Subcutaneous abdominal adipose tissue (tissue), 5 donors: Measurements from ENCODE around the gene BDP1.
"Not testable (repeated sequence)": the region's sequence is repeated elsewhere in the genome, so short reads cannot be mapped to it uniquely, and the experiment has no call there.

Experiments
- H3K27ac ChIP-seq: one replicate; pipeline ENCODE4 v1.7.0; 2013; ENCODE audit warnings: low read depth, mild to moderate bottlenecking, inconsistent platforms, low read length, moderate library complexity
- H3K27me3 ChIP-seq, 5 donors: one replicate each; pipeline ENCODE4 v1.7.0; 2013; ENCODE audit warnings: low read length in 5 of 5, inconsistent platforms in 1 of 5; ENCODE audit not compliant: control insufficient read depth in 5 of 5, insufficient read depth in 4 of 5
- H3K36me3 ChIP-seq, 5 donors: one replicate each; pipeline ENCODE4 v1.7.0; 2013; ENCODE audit warnings: low read length in 5 of 5; ENCODE audit not compliant: control insufficient read depth in 5 of 5, insufficient read depth in 5 of 5
- H3K4me1 ChIP-seq, 5 donors: one replicate each; pipeline ENCODE4 v1.7.0; 2013; ENCODE audit warnings: low read length in 5 of 5, mild to moderate bottlenecking in 3 of 5, moderate library complexity in 1 of 5; ENCODE audit not compliant: control insufficient read depth in 5 of 5, insufficient read depth in 5 of 5
- H3K4me3 ChIP-seq, 5 donors: one replicate each; pipeline ENCODE4 v1.7.0; 2013; ENCODE audit warnings: low read length in 5 of 5, low read depth in 1 of 5
- H3K9ac ChIP-seq, 5 donors: one replicate each; pipeline ENCODE4 v1.7.0; 2013; ENCODE audit warnings: low read length in 5 of 5, mild to moderate bottlenecking in 4 of 5, moderate library complexity in 3 of 5
- H3K9me3 ChIP-seq, 5 donors: one replicate each; pipeline ENCODE4 v1.7.0; 2013; ENCODE audit warnings: low read length in 5 of 5; ENCODE audit not compliant: control insufficient read depth in 5 of 5
- donor health status: healthy.
- donor health status: healthy.
- donor health status: healthy.
- donor health status: healthy.
- donor health status: healthy.

Gene BDP1

DNA sequence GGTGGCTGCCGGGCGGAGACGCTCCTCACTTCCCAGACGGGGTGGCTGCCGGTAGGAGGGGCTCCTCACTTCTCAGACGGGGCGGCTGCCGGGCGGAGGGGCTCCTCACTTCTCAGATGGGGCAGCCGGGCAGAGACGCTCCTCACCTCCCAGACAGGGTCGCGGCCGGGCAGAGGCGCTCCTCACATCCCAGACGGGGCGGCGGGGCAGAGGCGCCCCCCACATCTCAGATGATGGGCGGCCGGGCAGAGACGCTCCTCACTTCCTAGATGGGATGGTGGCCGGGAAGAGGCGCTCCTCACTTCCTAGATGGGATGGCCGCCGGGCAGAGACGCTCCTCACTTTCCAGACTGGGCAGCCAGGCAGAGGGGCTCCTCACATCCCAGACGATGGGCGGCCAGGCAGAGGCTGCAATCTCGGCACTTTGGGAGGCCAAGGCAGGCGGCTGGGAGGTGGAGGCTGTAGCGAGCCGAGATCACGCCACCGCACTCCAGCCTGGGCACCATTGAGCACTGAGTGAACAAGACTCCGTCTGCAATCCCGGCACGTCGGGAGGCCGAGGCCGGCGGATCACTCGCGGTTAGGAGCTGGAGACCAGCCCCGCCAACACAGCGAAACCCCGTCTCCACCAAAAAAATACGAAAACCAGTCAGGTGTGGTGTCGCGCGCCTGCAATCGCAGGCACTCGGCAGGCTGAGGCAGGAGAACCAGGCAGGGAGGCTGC lies 96.7 kb downstream of the BDP1 start:
- not testable (repeated sequence) for H3K27ac ChIP-seq, H3K9me3 ChIP-seq, H3K4me1 ChIP-seq, H3K27me3 ChIP-seq, H3K9ac ChIP-seq, H3K4me3 ChIP-seq
- peaks cover 39 to 54% (median 48%) of the 10 kb centered on the region in 5 donors for H3K36me3 ChIP-seq

DNA sequence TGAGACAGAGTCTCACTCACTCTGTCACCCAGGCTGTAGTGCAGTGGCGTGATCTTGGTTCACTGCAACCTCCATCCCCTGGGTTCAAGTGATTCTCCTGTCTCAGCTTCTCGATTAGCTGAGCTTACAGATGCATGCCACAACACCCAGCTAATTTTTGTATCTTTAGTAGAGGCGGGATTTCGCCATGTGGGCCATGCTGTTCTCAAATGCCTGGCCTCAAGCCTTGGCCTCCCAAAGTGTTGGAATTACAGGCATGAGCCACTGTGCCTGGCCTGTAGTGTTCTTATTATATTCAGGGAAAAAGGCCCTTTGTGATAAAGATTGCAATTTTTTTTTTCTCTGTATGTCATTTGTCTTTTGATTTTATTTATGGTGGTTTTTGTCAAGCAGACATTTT lies 107.7 kb downstream of the BDP1 start:
- Histone ChIP-seq H3K9me3 (no peaks in the 10 kb centered on the region), H3K27ac (no peak overlapping the region), H3K36me3 (peaks cover 40 to 61% (median 53%) of the 10 kb centered on the region in 5 donors), H3K27me3 (no peaks in the 10 kb centered on the region), H3K4me3 (no peak overlapping the region), H3K4me1 (no peaks in the 10 kb centered on the region), H3K9ac (no peak overlapping the region)

DNA sequence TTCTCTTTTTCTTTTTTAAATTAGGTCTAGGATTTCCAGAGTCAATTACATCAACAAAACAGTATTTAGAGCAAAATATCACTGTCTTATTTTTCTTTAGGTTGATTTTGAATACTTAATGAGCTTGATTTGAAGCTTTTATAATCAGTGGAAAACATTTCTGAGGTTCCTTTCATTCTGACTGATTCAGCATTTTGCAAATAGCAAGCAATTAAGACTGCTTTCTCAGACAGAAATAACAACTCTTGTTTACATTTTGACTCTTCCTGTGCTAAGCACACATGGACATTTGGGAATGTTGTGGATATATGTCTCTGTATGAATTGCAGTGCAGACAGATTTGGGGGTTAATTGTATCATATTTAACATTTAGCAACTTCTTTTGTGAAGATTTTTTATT lies 109.4 kb downstream of the BDP1 start:
- Histone ChIP-seq H3K36me3 (peaks cover 34 to 52% (median 44%) of the 10 kb centered on the region in 5 donors), H3K9ac (no peak overlapping the region), H3K4me1 (no peaks in the 10 kb centered on the region), H3K27ac (no peak overlapping the region), H3K4me3 (no peak overlapping the region), H3K27me3 (no peaks in the 10 kb centered on the region), H3K9me3 (no peaks in the 10 kb centered on the region)

DNA sequence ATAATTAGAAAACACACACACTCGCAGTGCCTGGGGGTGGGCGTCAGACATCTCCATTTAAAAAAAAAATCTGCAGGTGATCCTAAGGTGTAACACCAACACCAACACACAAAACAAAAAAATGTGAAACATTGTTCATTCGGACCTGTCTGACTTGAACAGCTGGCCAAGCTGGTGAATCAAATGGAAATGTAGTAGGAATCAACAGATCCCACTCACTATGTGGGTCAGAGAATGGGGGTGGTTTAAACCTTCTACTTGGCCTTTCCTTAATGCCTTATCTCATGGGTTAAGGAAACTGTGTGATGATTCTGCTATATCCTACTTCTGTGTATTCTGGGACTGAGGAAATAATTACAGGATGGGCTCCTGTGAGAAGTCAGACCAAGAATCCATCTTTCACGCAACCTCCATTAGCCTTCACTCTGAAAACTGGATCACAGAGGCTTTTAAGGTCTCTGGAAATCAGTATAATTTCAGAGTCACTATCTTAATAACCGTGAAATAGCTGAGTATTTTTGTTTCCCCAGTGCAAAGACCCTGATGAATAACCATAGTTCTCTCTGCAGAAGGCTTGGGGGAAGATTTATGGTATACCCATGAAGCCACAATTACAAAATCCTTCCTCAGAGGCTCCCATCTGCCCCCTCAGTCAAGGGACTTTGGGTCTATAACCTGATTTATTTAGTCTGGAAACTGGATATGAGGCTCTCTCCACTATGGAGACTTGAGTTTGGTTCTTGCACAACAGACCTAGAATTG lies 114.5 kb downstream of the BDP1 start:
- Histone ChIP-seq H3K27ac (no peak overlapping the region), H3K9ac (no peak overlapping the region), H3K4me1 (no peaks in the 10 kb centered on the region), H3K36me3 (peaks cover 7 to 23% (median 15%) of the 10 kb centered on the region in 5 donors), H3K9me3 (no peaks in the 10 kb centered on the region), H3K4me3 (no peak overlapping the region), H3K27me3 (no peaks in the 10 kb centered on the region)

DNA sequence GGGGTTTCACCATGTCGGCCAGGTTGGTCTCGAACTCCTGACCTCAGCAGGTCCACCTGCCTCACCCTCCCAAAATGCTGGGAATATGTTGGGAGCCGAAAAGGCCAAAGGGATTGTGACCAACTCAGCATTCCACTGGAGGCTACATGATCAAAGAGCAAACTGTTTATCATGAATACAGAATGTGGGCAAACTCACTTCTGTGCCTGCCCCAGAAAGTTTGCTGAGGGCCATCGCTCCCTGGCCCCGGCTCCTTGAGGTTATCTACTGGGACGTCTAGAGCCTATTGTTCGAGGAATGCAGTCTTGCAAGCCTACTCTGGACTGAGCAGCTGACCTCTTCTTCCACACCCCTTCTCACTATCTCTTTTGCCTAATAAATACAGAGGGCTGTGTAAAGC lies 116.4 kb downstream of the BDP1 start:
- not testable (repeated sequence) for H3K9me3 ChIP-seq, H3K9ac ChIP-seq, H3K27me3 ChIP-seq, H3K4me3 ChIP-seq, H3K27ac ChIP-seq, H3K4me1 ChIP-seq
- peaks cover 7 to 14% (median 9%) of the 10 kb centered on the region in 5 donors for H3K36me3 ChIP-seq

DNA sequence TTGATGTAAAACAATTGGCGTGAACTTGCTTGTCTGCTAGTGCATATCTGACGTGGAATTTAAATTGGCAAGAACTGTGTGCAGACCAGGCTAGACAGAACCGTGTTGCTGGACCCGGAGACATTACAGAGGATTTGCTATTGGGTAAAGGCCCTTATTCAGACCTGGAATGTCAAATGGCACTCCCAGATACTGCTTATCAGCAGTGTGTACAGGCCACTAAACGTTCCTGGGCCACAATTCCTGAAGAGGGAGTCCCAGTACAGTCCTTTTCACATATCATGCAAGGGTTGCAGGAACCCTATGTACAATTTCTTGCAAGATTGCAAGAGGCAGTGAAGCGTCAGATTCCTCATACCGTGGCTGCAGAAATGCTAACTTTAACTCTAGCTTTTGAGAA lies 118.1 kb downstream of the BDP1 start:
- Histone ChIP-seq H3K9ac (no peak overlapping the region), H3K9me3 (no peaks in the 10 kb centered on the region), H3K36me3 (peaks cover 0 to 8% (median 0%) of the 10 kb centered on the region in 5 donors), H3K4me1 (no peaks in the 10 kb centered on the region), H3K27me3 (no peaks in the 10 kb centered on the region), H3K27ac (no peak overlapping the region), H3K4me3 (no peak overlapping the region)

DNA sequence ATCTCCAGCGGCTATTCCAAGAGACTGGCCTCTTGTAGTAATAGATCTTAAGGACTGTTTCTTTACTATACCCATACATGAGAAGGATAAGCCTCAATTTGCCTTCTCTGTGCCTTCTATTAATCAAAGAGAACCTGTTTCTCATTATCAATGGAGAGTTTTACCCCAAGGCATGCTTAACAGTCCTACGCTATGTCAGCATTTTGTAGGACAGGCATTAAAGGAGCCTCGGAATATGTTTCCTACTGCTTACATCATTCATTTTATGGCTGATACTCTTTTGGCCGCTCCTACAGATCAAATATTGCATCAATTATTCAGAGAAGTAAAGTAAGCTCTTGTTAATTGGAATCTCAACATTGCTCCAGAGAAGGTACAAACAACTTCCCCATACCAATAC lies 120.1 kb downstream of the BDP1 start:
- H3K27me3 ChIP-seq, H3K27ac ChIP-seq, H3K36me3 ChIP-seq, H3K9ac ChIP-seq, H3K4me1 ChIP-seq, H3K9me3 ChIP-seq, H3K4me3 ChIP-seq: not testable (repeated sequence)

DNA sequence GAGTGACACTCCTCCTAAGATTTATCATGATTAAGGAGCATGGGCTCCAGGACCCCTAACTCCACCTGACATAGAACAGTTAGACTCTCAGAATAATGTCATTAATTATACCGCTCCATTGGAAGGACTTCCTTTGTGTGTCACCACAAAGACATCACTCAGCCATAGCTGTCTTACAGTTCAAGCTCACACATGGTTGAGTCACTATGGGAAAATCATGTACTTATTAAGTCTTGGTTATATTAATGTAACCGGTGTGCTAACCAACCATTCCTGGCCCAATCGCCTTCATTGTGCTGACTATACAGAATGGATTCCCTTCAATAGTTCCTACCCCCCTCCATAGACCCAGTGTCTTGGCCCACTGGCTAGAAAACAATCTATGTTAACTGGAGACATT lies 120.8 kb downstream of the BDP1 start:
- Histone ChIP-seq H3K36me3 (peaks cover 0 to 5% (median 0%) of the 10 kb centered on the region in 5 donors), H3K4me3 (no peak overlapping the region), H3K9ac (no peak overlapping the region), H3K27ac (no peak overlapping the region), H3K27me3 (no peaks in the 10 kb centered on the region), H3K9me3 (no peaks in the 10 kb centered on the region), H3K4me1 (no peaks in the 10 kb centered on the region)

DNA sequence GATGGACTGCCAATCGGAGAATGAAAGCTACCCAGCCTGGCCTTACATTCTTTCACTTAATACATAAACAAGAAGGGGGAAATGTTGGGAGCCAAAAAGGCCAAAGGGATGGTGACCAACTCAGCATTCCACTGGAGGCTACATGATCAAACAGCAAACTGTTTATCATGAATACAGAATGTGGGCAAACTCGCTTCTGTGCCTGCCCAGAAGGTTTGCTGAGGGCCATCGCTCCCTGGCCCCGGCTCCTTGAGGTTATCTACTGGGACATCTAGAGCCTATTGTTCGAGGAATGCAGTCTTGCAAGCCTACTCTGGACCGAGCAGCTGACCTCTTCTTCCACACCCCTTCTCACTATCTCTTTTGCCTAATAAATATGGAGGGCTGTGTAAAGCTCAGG lies 122.4 kb downstream of the BDP1 start:
- not testable (repeated sequence) for H3K4me3 ChIP-seq, H3K36me3 ChIP-seq, H3K9ac ChIP-seq, H3K27me3 ChIP-seq, H3K4me1 ChIP-seq, H3K9me3 ChIP-seq, H3K27ac ChIP-seq

DNA sequence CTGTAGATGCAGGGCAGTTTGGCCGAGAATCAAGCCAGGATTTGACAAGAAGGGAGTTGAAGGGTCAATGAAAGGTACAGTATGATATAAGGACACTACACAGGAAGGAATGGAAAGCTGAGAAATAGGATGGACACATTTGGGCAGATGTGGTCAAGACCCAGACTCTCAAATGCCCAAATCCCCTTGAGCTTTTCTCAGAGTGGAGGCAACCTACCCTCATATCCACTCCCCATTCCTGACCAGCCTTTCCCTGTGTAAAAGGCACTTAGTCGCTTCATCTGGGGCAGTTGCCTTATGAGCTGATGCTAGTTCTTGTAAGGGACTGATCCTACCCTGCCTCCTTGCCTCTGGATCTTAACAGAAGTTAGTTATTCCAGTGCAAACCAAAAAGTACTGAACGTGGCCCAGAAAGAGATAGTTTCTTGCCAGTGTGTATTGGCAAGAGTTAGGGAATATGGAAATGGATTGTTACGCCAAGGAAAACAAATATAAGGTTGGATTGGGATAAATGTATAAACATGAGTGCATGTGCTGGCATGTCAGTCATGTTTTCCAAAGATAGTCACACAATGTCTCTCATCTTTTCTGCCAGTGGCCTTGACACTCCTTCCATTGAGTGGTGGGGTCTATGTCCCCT lies 127.6 kb downstream of the BDP1 start:
- H3K9ac ChIP-seq: no peak overlapping the region
- H3K9me3 ChIP-seq: no peaks in the 10 kb centered on the region
- peaks cover 0 to under 1% (median 0%) of the 10 kb centered on the region in 5 donors for H3K36me3 ChIP-seq
- no peaks in the 10 kb centered on the region for H3K27me3 ChIP-seq
- H3K27ac ChIP-seq: no peak overlapping the region
- H3K4me3 ChIP-seq: no peak overlapping the region
- H3K4me1 ChIP-seq: peaks cover 0 to 17% (median 14%) of the 10 kb centered on the region in 5 donors
